ENCODE results near the gene TXNDC16. TPM values are rescaled to one million over a fixed set of nuclear protein-coding genes. Genes with fewer than 3 reads are reported as not detected.

The TXNDC16 gene
- total and polyA plus RNA-seq, 2 donors (not counting 3 experiments of a cell fraction or from before 2014, with no cell fraction given), result 2.3 to 4.5 TPM

DNA sequence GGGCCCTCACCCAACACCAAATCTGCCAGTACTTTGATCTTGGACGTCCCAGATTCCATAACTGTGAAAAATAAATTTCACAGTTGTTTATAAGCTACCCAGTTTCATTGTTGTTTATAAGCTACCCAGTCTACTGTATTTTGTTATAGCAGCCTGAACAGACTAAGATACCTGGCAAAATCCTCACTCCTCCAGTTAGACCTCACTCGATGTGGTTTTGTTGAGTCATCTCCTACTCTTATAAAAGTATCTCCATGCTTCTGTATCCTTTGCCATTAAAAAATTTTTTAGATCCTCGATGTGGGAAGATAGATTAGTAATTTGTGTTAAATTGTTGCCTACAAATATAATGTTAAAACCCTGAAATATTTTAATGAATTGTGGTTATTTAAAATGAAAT, 16.0 kb downstream of the TXNDC16 start:
- DNase-seq (ENCODE audit: low read depth, low spot score), result no peak
- intact Hi-C loops (cut with micrococcal nuclease) (no loop called here), dilution Hi-C loops (cut with MboI; ENCODE audit: extremely low pct_ligation_motif_present, low sequenced_read_pairs) (no loop called here)
- no peaks in the 10 kb centered on the region for H3K9me3 ChIP-seq (replicated peaks; ENCODE audit: control insufficient read depth, insufficient read depth, low read length)
- H3K79me2 ChIP-seq (ENCODE audit: control insufficient read depth, insufficient read depth, low read length), result no peaks in the 10 kb centered on the region
- no peaks in the 10 kb centered on the region for H4K20me1 ChIP-seq (replicated peaks; ENCODE audit: control insufficient read depth, extremely low read depth, insufficient read depth, low read length)
- H2AFZ ChIP-seq (ENCODE audit: low read depth, low read length), result no peak overlapping the region
- no TSS peak for BruUV-seq (replicated peaks)
- no peak for FAIRE-seq
- CTCF ChIA-PET, result no interaction called here
- no peak overlapping the region for H3K9ac ChIP-seq (replicated peaks; ENCODE audit: extremely low read depth, insufficient read depth, low read length)
- TF ChIP-seq, protein P1, sequence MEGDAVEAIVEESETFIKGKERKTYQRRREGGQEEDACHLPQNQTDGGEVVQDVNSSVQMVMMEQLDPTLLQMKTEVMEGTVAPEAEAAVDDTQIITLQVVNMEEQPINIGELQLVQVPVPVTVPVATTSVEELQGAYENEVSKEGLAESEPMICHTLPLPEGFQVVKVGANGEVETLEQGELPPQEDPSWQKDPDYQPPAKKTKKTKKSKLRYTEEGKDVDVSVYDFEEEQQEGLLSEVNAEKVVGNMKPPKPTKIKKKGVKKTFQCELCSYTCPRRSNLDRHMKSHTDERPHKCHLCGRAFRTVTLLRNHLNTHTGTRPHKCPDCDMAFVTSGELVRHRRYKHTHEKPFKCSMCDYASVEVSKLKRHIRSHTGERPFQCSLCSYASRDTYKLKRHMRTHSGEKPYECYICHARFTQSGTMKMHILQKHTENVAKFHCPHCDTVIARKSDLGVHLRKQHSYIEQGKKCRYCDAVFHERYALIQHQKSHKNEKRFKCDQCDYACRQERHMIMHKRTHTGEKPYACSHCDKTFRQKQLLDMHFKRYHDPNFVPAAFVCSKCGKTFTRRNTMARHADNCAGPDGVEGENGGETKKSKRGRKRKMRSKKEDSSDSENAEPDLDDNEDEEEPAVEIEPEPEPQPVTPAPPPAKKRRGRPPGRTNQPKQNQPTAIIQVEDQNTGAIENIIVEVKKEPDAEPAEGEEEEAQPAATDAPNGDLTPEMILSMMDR (IDR thresholded peaks at IDR 0.05; ENCODE audit: extremely low read depth in 1 of 2, insufficient read depth in 1 of 2, low read depth in 1 of 2, low read length in 2 of 2), result no peak
- TF ChIP-seq MYC (IDR thresholded peaks at IDR 0.05; ENCODE audit: low read depth, low read length), result no peak
- no peak for TF ChIP-seq JUN (IDR thresholded peaks at IDR 0.05; ENCODE audit: borderline replicate concordance, insufficient read depth, insufficient read length, low read depth)
- no peak for TF ChIP-seq POLR2A (IDR thresholded peaks at IDR 0.05; ENCODE audit: low read depth, low read length)
- TF ChIP-seq POLR2AphosphoS5 (IDR thresholded peaks at IDR 0.05; ENCODE audit: insufficient read depth, low read depth, low read length), result no peak
- TF ChIP-seq FOS (IDR thresholded peaks at IDR 0.05; ENCODE audit: borderline replicate concordance, insufficient read depth, low read length), result no peak
- TF ChIP-seq EZH2 (IDR thresholded peaks at IDR 0.05; ENCODE audit: borderline replicate concordance, low read depth, low read length, severe bottlenecking), result no peak
- TF ChIP-seq, protein P2, sequence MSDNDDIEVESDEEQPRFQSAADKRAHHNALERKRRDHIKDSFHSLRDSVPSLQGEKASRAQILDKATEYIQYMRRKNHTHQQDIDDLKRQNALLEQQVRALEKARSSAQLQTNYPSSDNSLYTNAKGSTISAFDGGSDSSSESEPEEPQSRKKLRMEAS (IDR thresholded peaks at IDR 0.05; ENCODE audit: insufficient read depth, insufficient read length), result no peak
- TF ChIP-seq GATA2 (IDR thresholded peaks at IDR 0.05; ENCODE audit: insufficient read depth, insufficient read length, low read depth, low read length), result no peak
- H3K36me3 ChIP-seq (ENCODE audit: control insufficient read depth in 2 of 2, extremely low read depth in 1 of 2, insufficient read depth in 2 of 2, low read length in 2 of 2), result no peaks in the 10 kb centered on the region
- no peaks in the 10 kb centered on the region for H3K4me1 ChIP-seq (ENCODE audit: control insufficient read depth, extremely low read depth, insufficient read depth, low read length)
- POLR2A ChIA-PET, result no interaction called here
- no peaks in the 10 kb centered on the region for H3K27me3 ChIP-seq (ENCODE audit: control insufficient read depth in 2 of 2, insufficient read depth in 2 of 2, low read length in 2 of 2)
- H3K4me2 ChIP-seq (ENCODE audit: insufficient read depth, low read length), result no peak overlapping the region
- no peak overlapping the region for H3K4me3 ChIP-seq (replicated peaks in 1 of 3; ENCODE audit: insufficient read depth in 1 of 3, low read depth in 1 of 3, low read length in 3 of 3)
- no peaks in the 10 kb centered on the region for H3K9me1 ChIP-seq (replicated peaks; ENCODE audit: control insufficient read depth, extremely low read depth, insufficient read depth, low read length)
- H3K27ac ChIP-seq (ENCODE audit: insufficient read depth, low read depth, low read length), result no peak overlapping the region
